H1 (cell line): ENCODE data around the gene SF3B2. TPM values are rescaled to one million over a fixed set of nuclear protein-coding genes. Genes with fewer than 3 reads are reported as not detected.

Experiments
- CTCF ChIA-PET: fragments of 300-600 bp; sonication (Branson Sonifier 250); formaldehyde crosslinking; loops from one replicate; lab custom pipeline; 2021; ENCODE audit not compliant: partially characterized antibody; lab: Charles Lee
- POLR2A ChIA-PET: fragments of 300-600 bp; sonication (Branson Sonifier 250); formaldehyde crosslinking; loops from one replicate; lab custom pipeline; 2021; ENCODE audit warnings: inconsistent platforms; ENCODE audit not compliant: partially characterized antibody; lab: Charles Lee
- DNase-seq, 2 experiments: peaks; one replicate each; pipeline versions ENCODE4 v3.0.0 to v3.0.0-alpha.2; 2010 to 2022; ENCODE audit warnings: low spot score in 2 of 2, low read depth in 1 of 2, mixed read lengths in 1 of 2
- FAIRE-seq: peaks from 2 replicates; lab custom pipeline; 2011; peaks lifted over from hg19 to GRCh38; lab: Jason Lieb, UNC
- H2AFZ ChIP-seq: 2 replicates; pipeline ENCODE4 v1.8.1; 2012; ENCODE audit warnings: low read length, inconsistent platforms
- H2AK5ac ChIP-seq: 2 replicates; pipeline ENCODE4 v1.6.1; 2013; ENCODE audit warnings: low read depth, low read length
- H2BK120ac ChIP-seq: replicated peaks from 2 replicates; pipeline ENCODE3; 2013; ENCODE audit warnings: low read depth, low read length, inconsistent platforms
- H2BK12ac ChIP-seq: 2 replicates; pipeline ENCODE4 v1.6.1; 2013; ENCODE audit warnings: low read depth, low read length
- H2BK15ac ChIP-seq: 2 replicates; pipeline ENCODE4 v1.6.1; 2013; ENCODE audit warnings: low read length
- H2BK20ac ChIP-seq: 2 replicates; pipeline ENCODE4 v1.6.1; 2013; ENCODE audit warnings: low read length
- H2BK5ac ChIP-seq: 2 replicates; pipeline ENCODE4 v1.6.1; 2013; ENCODE audit warnings: low read depth, low read length
- H3K14ac ChIP-seq: 2 replicates; pipeline ENCODE4 v1.6.1; 2013; ENCODE audit warnings: inconsistent platforms; ENCODE audit not compliant: insufficient read length
- H3K18ac ChIP-seq: 2 replicates; pipeline ENCODE4 v1.6.1; 2013; ENCODE audit warnings: low read length; ENCODE audit errors: extremely low read depth
- H3K23ac ChIP-seq: 2 replicates; pipeline ENCODE4 v1.6.1; 2013; ENCODE audit warnings: inconsistent platforms; ENCODE audit not compliant: insufficient read length
- H3K23me2 ChIP-seq: 2 replicates; pipeline ENCODE4 v1.6.1; 2013; ENCODE audit warnings: low read depth, low read length
- H3K27ac ChIP-seq: 2 replicates; pipeline ENCODE4 v1.6.1; 2011; ENCODE audit warnings: low read depth, low read length, inconsistent platforms
- H3K27me3 ChIP-seq, 4 experiments: replicated peaks in 1 of 4; 1 replicate in 1 of 4; 2 replicates in 3 of 4; pipeline versions ENCODE4 v1.6.1 to v1.8.1; 2011 to 2013; ENCODE audit warnings: low read length in 3 of 4, mild to moderate bottlenecking in 3 of 4, inconsistent platforms in 2 of 4, mixed read lengths in 2 of 4, moderate library complexity in 1 of 4; ENCODE audit not compliant: control insufficient read depth in 3 of 4, insufficient read depth in 3 of 4; ENCODE audit errors: extremely low read depth in 1 of 4
- H3K36me3 ChIP-seq, 4 experiments: 2 replicates each; pipeline versions ENCODE4 v1.6.1 to v1.8.1; 2011 to 2013; ENCODE audit warnings: mild to moderate bottlenecking in 4 of 4, low read length in 3 of 4, moderate library complexity in 2 of 4, control low read depth in 1 of 4, inconsistent platforms in 1 of 4; ENCODE audit not compliant: insufficient read depth in 4 of 4, control insufficient read depth in 2 of 4
- H3K4ac ChIP-seq: replicated peaks from 2 replicates; pipeline ENCODE3; 2013; ENCODE audit warnings: low read length, low read depth, mixed read lengths, inconsistent platforms; ENCODE audit not compliant: insufficient read length
- H3K4me1 ChIP-seq, 4 experiments: replicated peaks in 1 of 4; 1 replicate in 1 of 4; 2 replicates in 3 of 4; pipeline versions ENCODE4 v1.6.1 to v1.8.1; 2011 to 2013; ENCODE audit warnings: low read length in 3 of 4, inconsistent platforms in 2 of 4, mixed read lengths in 1 of 4; ENCODE audit not compliant: insufficient read depth in 4 of 4, control insufficient read depth in 3 of 4
- H3K4me2 ChIP-seq, 2 experiments: 2 replicates each; pipeline versions ENCODE4 v1.6.1 to v1.8.1; 2011 to 2013; ENCODE audit warnings: low read depth in 2 of 2, low read length in 2 of 2, control low read depth in 1 of 2, inconsistent platforms in 1 of 2, mild to moderate bottlenecking in 1 of 2; ENCODE audit not compliant: insufficient read depth in 1 of 2
- H3K4me3 ChIP-seq, 4 experiments: fragments of 200-600, 300-600 bp in 1 of 4; sonication (generic), shearing (Covaris generic), sonication (Bioruptor Twin) in 1 of 4; 2 replicates each; pipeline versions ENCODE4 v1.5.1 to v1.8.1; 2011 to 2016; ENCODE audit warnings: low read length in 4 of 4, low read depth in 3 of 4, control low read depth in 2 of 4, inconsistent platforms in 2 of 4, mild to moderate bottlenecking in 2 of 4, mixed read lengths in 1 of 4, moderate library complexity in 1 of 4; ENCODE audit not compliant: insufficient read depth in 2 of 4; ENCODE audit errors: extremely low read depth in 1 of 4
- H3K56ac ChIP-seq: replicated peaks from 2 replicates; pipeline ENCODE3; 2013; ENCODE audit warnings: low read depth, mild to moderate bottlenecking, mixed read lengths, low read length, inconsistent platforms; ENCODE audit not compliant: insufficient read length
- H3K79me1 ChIP-seq: 2 replicates; pipeline ENCODE4 v1.6.1; 2013; ENCODE audit warnings: low read depth, low read length, control low read depth
- H3K79me2 ChIP-seq, 2 experiments: 2 replicates each; pipeline versions ENCODE4 v1.6.1 to v1.8.1; 2012 to 2013; ENCODE audit warnings: low read length in 2 of 2, mild to moderate bottlenecking in 2 of 2, inconsistent platforms in 1 of 2; ENCODE audit not compliant: insufficient read depth in 2 of 2, control insufficient read depth in 1 of 2
- H3K9ac ChIP-seq, 4 experiments: replicated peaks in 1 of 4; 1 replicate in 1 of 4; 2 replicates in 3 of 4; pipeline versions ENCODE4 v1.6.1 to v1.8.1; 2011 to 2013; ENCODE audit warnings: low read depth in 3 of 4, low read length in 3 of 4, control low read depth in 2 of 4, mild to moderate bottlenecking in 2 of 4, moderate library complexity in 2 of 4, inconsistent platforms in 1 of 4; ENCODE audit errors: extremely low read depth in 1 of 4
- H3K9me3 ChIP-seq, 2 experiments: 2 replicates each; pipeline versions ENCODE4 v1.6.1 to v1.8.1; 2012 to 2013; ENCODE audit warnings: mild to moderate bottlenecking in 2 of 2, moderate library complexity in 2 of 2, control low read depth in 1 of 2, inconsistent platforms in 1 of 2, low read depth in 1 of 2, low read length in 1 of 2, mixed read lengths in 1 of 2; ENCODE audit not compliant: insufficient read depth in 2 of 2
- H4K20me1 ChIP-seq, 2 experiments: replicated peaks in 1 of 2; 2 replicates each; pipeline versions ENCODE3 to v1.8.1; 2011 to 2013; ENCODE audit warnings: inconsistent platforms in 2 of 2, low read length in 2 of 2, mild to moderate bottlenecking in 1 of 2; ENCODE audit not compliant: insufficient read depth in 2 of 2, control insufficient read depth in 1 of 2
- H4K5ac ChIP-seq: 2 replicates; pipeline ENCODE4 v1.6.1; 2013; ENCODE audit warnings: low read length, low read depth, mixed read lengths, inconsistent platforms; ENCODE audit not compliant: insufficient read length
- H4K8ac ChIP-seq: 2 replicates; pipeline ENCODE4 v1.8.0; 2013; ENCODE audit warnings: mild to moderate bottlenecking, moderate library complexity, low read length, inconsistent platforms; ENCODE audit not compliant: insufficient read depth; ENCODE audit errors: extremely low read depth
- H4K91ac ChIP-seq: replicated peaks from 2 replicates; pipeline ENCODE3; 2013; ENCODE audit warnings: low read length, mixed read lengths, inconsistent platforms; ENCODE audit not compliant: insufficient read length
- ASH2L ChIP-seq: fragments of 200-600, 300-600 bp; sonication (generic); IDR thresholded peaks from one replicate; pipeline ENCODE4 v1.7.1; 2017; ENCODE audit warnings: low read length
- CBX5 ChIP-seq: fragments of 300-800, 300-1000 bp; sonication (generic); IDR thresholded peaks from 2 replicates; pipeline ENCODE4 v1.7.1; 2016; ENCODE audit warnings: antibody characterized with exemption, low read length, low read depth
- EZH2 ChIP-seq: fragments of 200-600 bp; sonication (generic); IDR thresholded peaks from 2 replicates; pipeline ENCODE4 v1.7.1; 2012; ENCODE audit warnings: low read depth, mild to moderate bottlenecking, moderate library complexity, low read length, inconsistent platforms; ENCODE audit not compliant: severe bottlenecking
- GTF2F1 ChIP-seq: IDR thresholded peaks from 2 replicates; pipeline ENCODE4 v1.6.1; 2012; ENCODE audit warnings: low read depth, low read length, improper control_type of control experiment, borderline replicate concordance
- HDAC2 ChIP-seq, 2 experiments: fragments of 300-600 bp in 1 of 2; sonication (generic) in 1 of 2; IDR thresholded peaks; 2 replicates each; pipeline ENCODE4 v1.6.1; 2011 to 2012; ENCODE audit warnings: low read depth in 2 of 2, low read length in 2 of 2, mild to moderate bottlenecking in 2 of 2, moderate library complexity in 2 of 2, borderline replicate concordance in 1 of 2, inconsistent platforms in 1 of 2
- POLR2A ChIP-seq, 2 experiments: IDR thresholded peaks; 1 replicate in 1 of 2; 2 replicates in 1 of 2; pipeline ENCODE4 v1.6.1; 2011; ENCODE audit warnings: low read depth in 2 of 2, low read length in 2 of 2, mild to moderate bottlenecking in 2 of 2; ENCODE audit errors: control extremely low read depth in 1 of 2
- RFX5 ChIP-seq: IDR thresholded peaks from 2 replicates; pipeline ENCODE4 v1.6.1; 2011; ENCODE audit warnings: low read depth, low read length, improper control_type of control experiment, borderline replicate concordance
- RNF2 ChIP-seq: fragments of 200-900, 300-1000 bp; sonication (generic); IDR thresholded peaks from 2 replicates; pipeline ENCODE4 v1.7.1; 2016; ENCODE audit warnings: borderline replicate concordance, low read depth, mild to moderate bottlenecking, antibody characterized with exemption, low read length; ENCODE audit not compliant: poor library complexity, severe bottlenecking; ENCODE audit errors: missing control alignments
- YY1 ChIP-seq: IDR thresholded peaks from 2 replicates; pipeline ENCODE4 v1.6.1; 2011; ENCODE audit warnings: low read depth, mild to moderate bottlenecking, low read length
- WGBS, 2 experiments: shearing (Covaris generic) in 1 of 2; methylation state at CpG; one replicate each; pipeline versions ENCODE4 v1.1.6 to v1.1.7; 2013 to 2015; ENCODE audit warnings: low lambda C conversion rate in 2 of 2, mixed read lengths in 2 of 2, inconsistent platforms in 1 of 2, low coverage in 1 of 2, missing lambda C conversion rate in 1 of 2; ENCODE audit not compliant: insufficient replicate concordance in 2 of 2, insufficient coverage in 1 of 2, insufficient read length in 1 of 2; ENCODE audit errors: extremely low coverage in 1 of 2, missing lambda C conversion rate in 1 of 2; 5-methylcytosine and 5-hydroxymethylcytosine counted together
- polyA plus RNA-seq, 7 experiments: library from polyadenylated mRNA; depleted of rRNA in 3 of 7; stranded (reverse) in 5 of 7; unstranded in 2 of 7; fragments of >200 nt in 5 of 7; fragments of 200-250 nt in 2 of 7; gene quantifications; 1 replicate in 5 of 7; 2 replicates in 1 of 7; 4 replicates in 1 of 7; pipeline versions ENCODE4 v1.2.1 to v1.2.3, GENCODE V29; 2011 to 2013; ENCODE audit warnings: missing spikeins in 2 of 7, mixed read lengths in 2 of 7
- total RNA-seq: library from RNA; stranded (reverse); fragmentation: NEBNext Ultra II Directional; extraction: Animal tissue kit (Norgen Biotek cat#: 25700); gene quantifications from 2 replicates; pipeline ENCODE4 v1.2.1, GENCODE V29; 2021

Gene SF3B2
- total and polyA plus RNA-seq, 2 of the 8 experiments (the other 6 are each of a cell fraction or from before 2014, with no cell fraction given) = 182 to 237 TPM

GRCh38 chr11:66046901-66047300 lies 5.3 kb upstream of the SF3B2 start:
- no peak for TF ChIP-seq GTF2F1
- no peak for TF ChIP-seq POLR2A (IDR thresholded peaks at IDR 0.05; ENCODE audit: control extremely low read depth in 1 of 2, low read depth in 2 of 2, low read length in 2 of 2)
- no peak for TF ChIP-seq ASH2L
- no peak for TF ChIP-seq EZH2
- TF ChIP-seq YY1 = no peak
- no peak for TF ChIP-seq RFX5
- no peak for TF ChIP-seq RNF2
- TF ChIP-seq CBX5 = no peak
- no peak for TF ChIP-seq HDAC2 (IDR thresholded peaks at IDR 0.05; ENCODE audit: borderline replicate concordance in 1 of 2, low read depth in 2 of 2, low read length in 2 of 2)
- Histone ChIP-seq H3K18ac (no peak overlapping the region), H3K23me2 (peaks cover 10% of the 10 kb centered on the region; the same call in 1 of the 2 replicates), H3K14ac (no peak overlapping the region), H4K5ac (no peak overlapping the region), H3K56ac (no peak overlapping the region), H3K23ac (no peak overlapping the region), H2BK12ac (no peak overlapping the region), H3K4me3 (no peak overlapping the region), H3K4me1 (peaks cover 0 to 28% (median 21%) of the 10 kb centered on the region in 4 experiments; a peak in 6 of 7 replicates), H4K8ac (no peak overlapping the region), H2AFZ (no peak overlapping the region), H2BK5ac (no peak overlapping the region), H3K27me3 (no peaks in the 10 kb centered on the region), H3K27ac (no peak overlapping the region), H3K4ac (no peak overlapping the region), H2BK20ac (no peak overlapping the region), H3K9me3 (peaks cover 0 to 10% of the 10 kb centered on the region in 2 experiments; a peak in 1 of 4 replicates), H2BK120ac (no peak overlapping the region), H3K4me2 (no peak overlapping the region), H2AK5ac (no peak overlapping the region), H3K36me3 (peaks cover 0 to 17% (median 6%) of the 10 kb centered on the region in 4 experiments; a peak in 4 of 8 replicates), H3K9ac (no peak overlapping the region), H4K91ac (no peak overlapping the region), H2BK15ac (no peak overlapping the region), H4K20me1 (peaks cover 0 to 4% of the 10 kb centered on the region in 2 experiments), H3K79me1 (peaks cover 9% of the 10 kb centered on the region), H3K79me2 (peaks cover 0 to 13% of the 10 kb centered on the region in 2 experiments; a peak in 1 of 4 replicates)
- FAIRE-seq (no peak), DNase-seq (no peak)
- ChIA-PET POLR2A (interaction anchor here (0.9 to 1.5 kb wide), 4 partner anchors 13 to 187 kb away, joined by 3 to 6 read pairs (median 4); partner anchors contain the start of gene BANF1), CTCF (interaction anchor here (0.9 to 5.7 kb wide), 8 partner anchors 16 to 267 kb away, joined by 3 to 34 read pairs (median 6); partner anchors contain the start of gene CST6)
- 94% methylated on average over 3 of the region's 3 CpGs; no CpG with 5 or more reads in 1 of the 2 experiments for WGBS, 2 experiments
